DOHH2 (cell line): ENCODE measurements around the gene GLRX3.

Experiments used
- H3F3A ChIP-seq: fragments of 200-600 bp; sonication (generic), shearing (Covaris generic); 2 replicates; pipeline ENCODE4 v1.6.0; 2016; ENCODE audit warnings: antibody characterized with exemption, mild to moderate bottlenecking; ENCODE audit not compliant: control insufficient read depth, insufficient read depth
- H3K27ac ChIP-seq: fragments of 200-600 bp; sonication (generic); 2 replicates; pipeline ENCODE4 v1.5.1; 2014; ENCODE audit warnings: low read depth, mild to moderate bottlenecking, low read length, moderate library complexity
- H3K27me3 ChIP-seq: fragments of 200-600 bp; sonication (generic); 2 replicates; pipeline ENCODE4 v1.6.1; 2014; ENCODE audit warnings: mild to moderate bottlenecking, low read length, mixed read lengths; ENCODE audit not compliant: control insufficient read depth
- H3K36me3 ChIP-seq: fragments of 200-600 bp; sonication (generic); 2 replicates; pipeline ENCODE4 v1.6.1; 2014; ENCODE audit warnings: mild to moderate bottlenecking, low read length, moderate library complexity, mixed read lengths; ENCODE audit not compliant: control insufficient read depth
- H3K4me1 ChIP-seq: fragments of 200-600 bp; sonication (generic); 2 replicates; pipeline ENCODE4 v1.6.1; 2014; ENCODE audit warnings: mild to moderate bottlenecking, low read length, mixed read lengths; ENCODE audit not compliant: control insufficient read depth
- H3K4me2 ChIP-seq: fragments of 200-600 bp; sonication (generic); 2 replicates; pipeline ENCODE4 v1.6.0; 2014; ENCODE audit warnings: mild to moderate bottlenecking, low read length, moderate library complexity
- H3K4me3 ChIP-seq: fragments of 200-600 bp; sonication (generic); 2 replicates; pipeline ENCODE4 v1.5.1; 2014; ENCODE audit warnings: mild to moderate bottlenecking, low read length, mixed read lengths
- H3K79me2 ChIP-seq: fragments of 200-600 bp; sonication (generic); 2 replicates; pipeline ENCODE4 v1.6.1; 2014; ENCODE audit warnings: mild to moderate bottlenecking, low read length, mixed read lengths; ENCODE audit not compliant: control insufficient read depth
- H3K9me2 ChIP-seq: fragments of 200-600 bp; sonication (generic); replicated peaks from 2 replicates; pipeline ENCODE4 v1.6.1; 2014; ENCODE audit warnings: mild to moderate bottlenecking, low read length, mixed read lengths; ENCODE audit not compliant: control insufficient read depth
- H3K9me3 ChIP-seq: fragments of 200-600 bp; sonication (generic); 2 replicates; pipeline ENCODE4 v1.6.1; 2014; ENCODE audit warnings: antibody characterized with exemption, low read length, mixed read lengths; ENCODE audit not compliant: control insufficient read depth, insufficient read depth
- H4K20me1 ChIP-seq: fragments of 200-600 bp; sonication (generic); 2 replicates; pipeline ENCODE4 v1.6.0; 2014; ENCODE audit warnings: low read depth, mild to moderate bottlenecking, antibody characterized with exemption, low read length, moderate library complexity; ENCODE audit not compliant: control insufficient read depth, insufficient read depth
- EZH2phosphoT487 ChIP-seq: fragments of 200-600 bp; sonication (generic); IDR thresholded peaks from 2 replicates; pipeline ENCODE4 v1.6.1; 2017; ENCODE audit warnings: borderline replicate concordance, mild to moderate bottlenecking, antibody characterized with exemption, low read length, moderate library complexity, mixed read lengths
- TF ChIP-seq, protein P1 (sequence below): fragments of 200-600 bp; sonication (generic); IDR thresholded peaks from one replicate; pipeline ENCODE4 v1.5.1; 2014; ENCODE audit warnings: antibody characterized with exemption, mild to moderate bottlenecking, low read depth, low read length; ENCODE audit not compliant: poor library complexity, severe bottlenecking

The GLRX3 gene

GRCh38 chr10:130218936-130219335 lies 82.7 kb downstream of the GLRX3 start:
- no peaks in the 10 kb centered on the region for H3K36me3 ChIP-seq
- H3K4me2 ChIP-seq: no peak overlapping the region
- no peaks in the 10 kb centered on the region for H4K20me1 ChIP-seq
- H3K27ac ChIP-seq: no peak overlapping the region
- H3K4me1 ChIP-seq: no peaks in the 10 kb centered on the region
- H3K9me2 ChIP-seq: no peaks in the 10 kb centered on the region
- no peaks in the 10 kb centered on the region for H3K9me3 ChIP-seq
- no peaks in the 10 kb centered on the region for H3F3A ChIP-seq
- TF ChIP-seq, protein P1, sequence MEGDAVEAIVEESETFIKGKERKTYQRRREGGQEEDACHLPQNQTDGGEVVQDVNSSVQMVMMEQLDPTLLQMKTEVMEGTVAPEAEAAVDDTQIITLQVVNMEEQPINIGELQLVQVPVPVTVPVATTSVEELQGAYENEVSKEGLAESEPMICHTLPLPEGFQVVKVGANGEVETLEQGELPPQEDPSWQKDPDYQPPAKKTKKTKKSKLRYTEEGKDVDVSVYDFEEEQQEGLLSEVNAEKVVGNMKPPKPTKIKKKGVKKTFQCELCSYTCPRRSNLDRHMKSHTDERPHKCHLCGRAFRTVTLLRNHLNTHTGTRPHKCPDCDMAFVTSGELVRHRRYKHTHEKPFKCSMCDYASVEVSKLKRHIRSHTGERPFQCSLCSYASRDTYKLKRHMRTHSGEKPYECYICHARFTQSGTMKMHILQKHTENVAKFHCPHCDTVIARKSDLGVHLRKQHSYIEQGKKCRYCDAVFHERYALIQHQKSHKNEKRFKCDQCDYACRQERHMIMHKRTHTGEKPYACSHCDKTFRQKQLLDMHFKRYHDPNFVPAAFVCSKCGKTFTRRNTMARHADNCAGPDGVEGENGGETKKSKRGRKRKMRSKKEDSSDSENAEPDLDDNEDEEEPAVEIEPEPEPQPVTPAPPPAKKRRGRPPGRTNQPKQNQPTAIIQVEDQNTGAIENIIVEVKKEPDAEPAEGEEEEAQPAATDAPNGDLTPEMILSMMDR: no peak
- no peak for TF ChIP-seq EZH2phosphoT487
- H3K4me3 ChIP-seq: no peak overlapping the region
- H3K79me2 ChIP-seq: no peaks in the 10 kb centered on the region
- no peaks in the 10 kb centered on the region for H3K27me3 ChIP-seq

DNA sequence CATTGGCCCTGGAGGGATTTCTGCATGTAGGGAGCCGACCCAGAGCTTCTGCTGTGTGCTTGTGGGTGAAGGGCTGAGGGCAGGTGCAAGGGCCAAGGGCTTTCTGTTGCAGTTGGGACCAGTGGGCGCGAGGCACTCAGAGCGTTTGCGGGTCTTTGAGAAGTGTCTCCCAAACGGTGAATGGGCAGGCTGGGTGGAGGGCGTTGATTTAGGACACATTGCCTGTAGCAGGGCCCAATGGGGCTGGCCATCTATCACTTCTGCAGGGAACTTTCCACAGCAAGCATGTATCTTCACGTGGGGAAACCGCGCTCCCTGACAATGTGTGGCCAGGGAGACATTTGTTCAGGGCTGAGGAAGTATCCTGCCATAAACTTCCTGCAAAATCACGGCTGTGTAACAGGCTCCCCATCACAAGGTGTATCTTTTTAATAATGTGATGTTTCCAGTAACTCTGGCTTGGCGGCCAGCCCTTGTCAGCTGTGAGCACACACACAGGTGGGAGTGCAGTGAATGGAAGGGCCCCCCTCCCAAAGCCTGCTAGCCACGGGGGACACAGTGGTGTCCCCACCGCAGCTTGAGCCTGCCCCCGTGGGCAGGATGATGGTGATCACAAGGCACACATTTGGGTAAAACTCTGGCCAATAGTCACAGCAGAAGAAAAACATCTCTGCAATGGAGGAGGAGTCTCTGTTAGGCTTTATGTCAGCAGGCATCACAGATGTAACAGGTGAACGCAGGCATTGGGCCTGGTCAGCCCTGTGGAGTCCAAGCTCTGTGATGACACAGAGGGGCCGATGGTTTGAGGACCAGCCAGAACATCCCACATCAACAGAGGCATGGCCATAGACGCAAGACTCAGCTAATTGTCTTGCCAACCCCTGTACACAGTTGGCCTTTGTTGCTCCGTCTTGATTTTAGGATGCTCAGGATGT lies 84.3 kb downstream of the GLRX3 start:
- no peaks in the 10 kb centered on the region for H3K36me3 ChIP-seq
- H3K4me3 ChIP-seq: no peak overlapping the region
- H3K4me1 ChIP-seq: no peaks in the 10 kb centered on the region
- no peak overlapping the region for H3K4me2 ChIP-seq
- no peaks in the 10 kb centered on the region for H3K9me3 ChIP-seq
- no peak overlapping the region for H3K27ac ChIP-seq
- no peaks in the 10 kb centered on the region for H3K9me2 ChIP-seq
- no peak for TF ChIP-seq EZH2phosphoT487
- TF ChIP-seq, protein P1: no peak
- H3K79me2 ChIP-seq: no peaks in the 10 kb centered on the region
- no peaks in the 10 kb centered on the region for H3K27me3 ChIP-seq
- H3F3A ChIP-seq: no peaks in the 10 kb centered on the region
- H4K20me1 ChIP-seq: no peaks in the 10 kb centered on the region

GRCh38 chr10:130221456-130222375 lies 85.5 kb downstream of the GLRX3 start:
- Histone ChIP-seq H3K4me2 (no peak overlapping the region), H3K36me3 (no peaks in the 10 kb centered on the region), H3K4me3 (no peak overlapping the region), H3K9me2 (no peaks in the 10 kb centered on the region), H3K4me1 (no peaks in the 10 kb centered on the region), H3K9me3 (no peaks in the 10 kb centered on the region), H4K20me1 (no peaks in the 10 kb centered on the region), H3K79me2 (no peaks in the 10 kb centered on the region), H3K27ac (no peak overlapping the region), H3K27me3 (no peaks in the 10 kb centered on the region), H3F3A (no peaks in the 10 kb centered on the region)
- TF ChIP-seq, protein P1: no peak
- no peak for TF ChIP-seq EZH2phosphoT487
